Measurements from ENCODE around the gene CEP131. TPM values are rescaled to one million over a fixed set of nuclear protein-coding genes. Genes with fewer than 3 reads are reported as not detected.
"Not testable (repeated sequence)": the region's sequence is repeated elsewhere in the genome, so short reads cannot be mapped to it uniquely, and the experiment has no call there.

The CEP131 gene
- total RNA-seq, 2 donors from 2014 or later = 9.9 to 22.7 TPM

DNA sequence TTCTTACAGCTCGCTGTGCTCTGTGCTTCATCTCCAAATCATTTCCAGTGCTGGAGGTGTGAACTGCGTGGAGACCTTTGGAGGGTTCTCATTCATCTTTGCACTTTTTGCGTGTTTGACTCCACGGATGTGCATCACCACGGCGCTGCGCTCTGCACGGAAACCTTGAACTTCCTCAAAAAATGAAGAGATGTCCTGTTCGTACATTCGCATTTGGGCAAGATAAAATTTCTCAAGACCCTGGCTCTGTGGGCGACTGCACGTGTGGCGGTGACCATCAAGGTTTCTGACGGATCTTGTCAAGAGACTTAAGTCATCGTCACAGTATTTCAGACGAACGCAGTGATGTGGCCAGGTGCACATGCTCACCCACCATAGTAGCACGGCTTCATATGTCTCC lies 67.8 kb downstream of the CEP131 start:
- Histone ChIP-seq H3K4me1 (peaks cover 3% of the 10 kb centered on the region), H3K27ac (no peak overlapping the region), H3K9me3 (no peaks in the 10 kb centered on the region), H3K27me3 (no peaks in the 10 kb centered on the region), H3K36me3 (replicated peaks in 1 of 2; ENCODE audit: insufficient read depth in 1 of 2, low read depth in 2 of 2) (no peaks in the 10 kb centered on the region), H3K4me3 (no peak overlapping the region)
- WGBS, 2 donors = 85 to 94% methylated on average over 18 of the region's 18 CpGs
- no peak for ATAC-seq
- DNase-seq = peak in 1 of 4 donors; percentile 41
- intact Hi-C loops (cut with DNase I) = no loop called here
- TF ChIP-seq, protein P1, sequence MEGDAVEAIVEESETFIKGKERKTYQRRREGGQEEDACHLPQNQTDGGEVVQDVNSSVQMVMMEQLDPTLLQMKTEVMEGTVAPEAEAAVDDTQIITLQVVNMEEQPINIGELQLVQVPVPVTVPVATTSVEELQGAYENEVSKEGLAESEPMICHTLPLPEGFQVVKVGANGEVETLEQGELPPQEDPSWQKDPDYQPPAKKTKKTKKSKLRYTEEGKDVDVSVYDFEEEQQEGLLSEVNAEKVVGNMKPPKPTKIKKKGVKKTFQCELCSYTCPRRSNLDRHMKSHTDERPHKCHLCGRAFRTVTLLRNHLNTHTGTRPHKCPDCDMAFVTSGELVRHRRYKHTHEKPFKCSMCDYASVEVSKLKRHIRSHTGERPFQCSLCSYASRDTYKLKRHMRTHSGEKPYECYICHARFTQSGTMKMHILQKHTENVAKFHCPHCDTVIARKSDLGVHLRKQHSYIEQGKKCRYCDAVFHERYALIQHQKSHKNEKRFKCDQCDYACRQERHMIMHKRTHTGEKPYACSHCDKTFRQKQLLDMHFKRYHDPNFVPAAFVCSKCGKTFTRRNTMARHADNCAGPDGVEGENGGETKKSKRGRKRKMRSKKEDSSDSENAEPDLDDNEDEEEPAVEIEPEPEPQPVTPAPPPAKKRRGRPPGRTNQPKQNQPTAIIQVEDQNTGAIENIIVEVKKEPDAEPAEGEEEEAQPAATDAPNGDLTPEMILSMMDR (IDR thresholded peaks at IDR 0.05) = no peak
- TF ChIP-seq POLR2A (IDR thresholded peaks at IDR 0.05) = no peak

DNA sequence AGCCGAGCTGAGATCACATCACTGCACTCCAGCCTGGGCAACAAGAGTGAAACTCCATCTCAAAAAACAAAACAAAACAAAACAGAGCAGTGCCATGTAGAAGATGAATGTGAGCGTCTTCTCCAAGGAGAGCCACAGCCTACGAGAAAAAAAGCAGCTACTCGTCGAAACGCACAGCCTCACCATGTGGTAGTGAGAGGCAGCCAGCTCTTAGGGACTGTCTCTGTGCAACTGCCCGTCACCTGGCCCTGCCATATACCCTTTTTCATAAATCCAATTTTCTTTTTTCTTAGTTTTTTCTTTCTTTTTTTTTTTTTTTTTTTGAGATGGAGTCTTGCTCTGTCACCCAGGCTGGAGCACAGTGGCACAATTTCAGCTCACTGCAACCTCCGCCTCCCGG lies 68.7 kb downstream of the CEP131 start:
- DNase-seq; H3K9me3 ChIP-seq; intact Hi-C loops (cut with DNase I); H3K4me3 ChIP-seq; H3K27ac ChIP-seq; ATAC-seq; H3K4me1 ChIP-seq; H3K27me3 ChIP-seq; H3K36me3 ChIP-seq (replicated peaks in 1 of 2; ENCODE audit: insufficient read depth in 1 of 2, low read depth in 2 of 2): not testable (repeated sequence)
- 94 to 95% methylated on average over 9 of the region's 9 CpGs for WGBS, 2 donors

DNA sequence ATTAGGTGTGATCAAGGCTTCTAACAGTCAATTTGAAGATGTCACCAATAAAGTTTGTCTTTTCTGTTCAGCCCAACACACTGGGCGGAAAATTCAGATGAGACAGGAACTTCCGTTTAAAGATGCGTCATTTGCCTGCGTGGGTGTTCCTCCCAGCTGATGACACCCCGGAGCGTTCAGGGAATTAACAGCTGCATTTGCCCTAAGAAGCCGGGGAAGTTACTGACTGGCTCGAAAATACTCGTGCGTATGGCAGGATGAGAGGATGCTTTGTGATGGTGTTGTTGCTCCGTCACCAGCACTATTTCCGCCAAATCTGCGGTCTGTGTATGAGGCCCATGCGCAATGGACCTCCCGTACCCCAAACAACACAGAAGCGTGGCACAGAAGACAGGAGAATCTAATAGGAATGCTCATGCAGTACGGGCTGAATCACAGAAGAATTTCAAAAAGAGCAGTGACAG lies 69.4 kb downstream of the CEP131 start:
- WGBS, 2 donors = 76 to 84% methylated on average over 17 of the region's 17 CpGs
- DNase-seq (peak in 1 of 4 donors; percentile 49), ATAC-seq (no peak)
- H3K27ac ChIP-seq = peak overlapping the region in 1 of 4 donors; percentile 3
- H3K27me3 ChIP-seq = no peaks in the 10 kb centered on the region
- TF ChIP-seq, protein P1 (IDR thresholded peaks at IDR 0.05) = no peak
- TF ChIP-seq POLR2A (IDR thresholded peaks at IDR 0.05) = no peak
- no peak overlapping the region for H3K4me3 ChIP-seq
- no peaks in the 10 kb centered on the region for H3K36me3 ChIP-seq (replicated peaks in 1 of 2; ENCODE audit: insufficient read depth in 1 of 2, low read depth in 2 of 2)
- H3K4me1 ChIP-seq = no peaks in the 10 kb centered on the region
- no peaks in the 10 kb centered on the region for H3K9me3 ChIP-seq
- intact Hi-C loops (cut with DNase I) = no loop called here

DNA sequence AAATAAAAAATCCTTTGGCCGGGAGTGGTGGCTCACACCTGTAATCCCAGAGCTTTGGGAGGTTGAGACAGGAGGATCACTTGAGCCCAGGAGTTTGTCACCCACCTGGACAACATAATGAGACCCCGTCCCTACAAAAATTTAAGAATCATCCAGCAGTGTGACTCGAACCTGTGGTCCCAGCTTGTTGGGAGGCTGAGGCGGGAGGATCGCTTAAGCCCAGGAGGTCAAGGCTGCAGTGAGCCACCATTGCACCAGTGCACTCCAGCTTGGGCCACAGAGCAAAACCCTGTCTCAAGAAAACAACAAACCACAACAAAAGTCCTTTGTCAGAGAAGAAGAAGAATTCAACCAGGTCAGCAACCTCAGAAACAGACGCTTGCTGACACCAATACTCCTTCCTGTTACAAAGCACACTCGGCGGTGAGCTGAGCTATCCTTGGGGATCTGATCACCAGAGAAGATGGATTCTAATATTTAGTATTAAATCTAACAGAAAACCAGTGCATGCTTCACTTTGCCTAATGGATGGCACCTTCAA lies 70.4 kb downstream of the CEP131 start:
- 77 to 87% methylated on average over 8 of the region's 8 CpGs for WGBS, 2 donors
- Histone ChIP-seq H3K36me3 (replicated peaks in 1 of 2; ENCODE audit: insufficient read depth in 1 of 2, low read depth in 2 of 2) (no peaks in the 10 kb centered on the region), H3K27ac (peak overlapping the region in 1 of 4 donors; percentile 18), H3K4me1 (no peaks in the 10 kb centered on the region), H3K27me3 (no peaks in the 10 kb centered on the region), H3K4me3 (no peak overlapping the region), H3K9me3 (no peaks in the 10 kb centered on the region)
- ATAC-seq (no peak), DNase-seq (no peak)
- intact Hi-C loops (cut with DNase I) = no loop called here
- TF ChIP-seq POLR2A (IDR thresholded peaks at IDR 0.05) = no peak
- TF ChIP-seq, protein P1 (IDR thresholded peaks at IDR 0.05) = no peak

DNA sequence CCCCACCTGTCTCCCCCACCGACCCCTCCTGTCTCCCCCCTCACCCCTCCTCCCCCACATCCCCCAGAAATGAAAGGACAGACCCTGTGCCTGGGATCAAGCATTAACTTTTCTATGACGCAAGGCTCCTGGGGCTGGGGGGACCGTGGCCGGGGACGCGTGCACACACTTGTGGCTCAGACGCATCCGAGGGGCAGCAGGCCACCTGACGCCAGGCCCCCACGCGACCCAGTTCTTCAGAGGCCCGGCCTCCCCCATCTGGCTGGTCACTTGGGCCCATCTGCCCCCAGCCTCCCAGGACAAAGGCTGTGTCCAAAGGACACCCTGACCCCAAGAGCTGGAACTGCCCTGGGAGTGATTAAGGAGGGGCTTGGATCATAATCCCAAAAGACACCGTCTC lies 71.5 kb downstream of the CEP131 start:
- intact Hi-C loops (cut with DNase I) = no loop called here
- ATAC-seq = no peak
- 91 to 100% methylated on average over 5 to 12 of the region's 13 CpGs for WGBS, 2 donors
- H3K4me3 ChIP-seq = no peak overlapping the region
- H3K36me3 ChIP-seq (replicated peaks in 1 of 2; ENCODE audit: insufficient read depth in 1 of 2, low read depth in 2 of 2) = no peaks in the 10 kb centered on the region
- no peaks in the 10 kb centered on the region for H3K27me3 ChIP-seq
- H3K4me1 ChIP-seq = no peaks in the 10 kb centered on the region
- no peak for DNase-seq
- no peak overlapping the region for H3K27ac ChIP-seq
- no peaks in the 10 kb centered on the region for H3K9me3 ChIP-seq
- no peak for TF ChIP-seq POLR2A (IDR thresholded peaks at IDR 0.05)
- TF ChIP-seq, protein P1 (IDR thresholded peaks at IDR 0.05) = no peak

All from body of pancreas (tissue), 4 donors.